DMS 273 (cell line): ENCODE data around the gene PTPN18.
"Not testable (repeated sequence)": the region's sequence is repeated elsewhere in the genome, so short reads cannot be mapped to it uniquely, and the experiment has no call there.

Experiments used
- DNase-seq: peaks from one replicate; lab custom pipeline; 2025; ENCODE audit not compliant: unreplicated experiment; lab: John Stamatoyannopoulos, UW

PTPN18 gene

DNA sequence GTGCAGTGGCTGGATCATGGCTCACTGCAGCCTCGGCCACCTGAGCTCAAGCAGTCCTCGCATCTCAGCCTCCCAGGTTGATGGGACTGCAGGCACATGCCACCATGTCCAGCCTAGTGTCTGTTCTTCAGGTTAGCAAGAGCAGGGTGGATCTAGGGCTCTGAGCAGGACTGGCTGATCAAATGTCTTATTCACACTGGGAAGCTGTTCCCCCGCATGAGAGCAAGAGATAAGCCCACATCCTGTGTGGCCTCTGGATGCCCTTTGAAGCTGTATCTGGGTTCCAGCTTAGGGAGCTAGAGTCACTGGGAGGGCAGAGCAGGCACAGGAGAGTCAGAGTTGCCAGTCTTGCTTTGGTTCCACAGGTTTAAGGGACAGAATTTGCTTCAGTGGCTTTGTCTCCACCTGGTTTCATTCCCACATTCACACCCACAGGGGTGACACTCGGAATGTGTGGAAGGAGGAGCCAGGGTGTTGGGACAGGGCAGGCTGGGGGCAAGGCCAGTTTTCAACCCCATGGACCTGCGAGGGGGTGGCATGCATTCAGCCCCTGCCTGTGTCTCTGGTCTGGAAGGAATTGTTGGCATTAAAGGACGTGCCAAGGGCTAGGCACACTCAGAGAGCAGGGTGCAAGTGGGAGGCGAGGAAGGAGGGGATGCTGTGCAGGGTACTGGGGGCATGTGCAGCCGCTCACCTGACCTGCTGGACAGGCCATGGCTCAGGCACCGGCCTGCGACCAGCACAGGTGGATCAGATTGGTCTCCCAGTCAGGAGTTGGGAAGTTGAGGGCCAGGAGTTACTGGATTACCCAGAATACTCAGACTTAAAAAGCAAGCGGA is 24.5 kb downstream of the PTPN18 start:
- no peak for DNase-seq

DNA sequence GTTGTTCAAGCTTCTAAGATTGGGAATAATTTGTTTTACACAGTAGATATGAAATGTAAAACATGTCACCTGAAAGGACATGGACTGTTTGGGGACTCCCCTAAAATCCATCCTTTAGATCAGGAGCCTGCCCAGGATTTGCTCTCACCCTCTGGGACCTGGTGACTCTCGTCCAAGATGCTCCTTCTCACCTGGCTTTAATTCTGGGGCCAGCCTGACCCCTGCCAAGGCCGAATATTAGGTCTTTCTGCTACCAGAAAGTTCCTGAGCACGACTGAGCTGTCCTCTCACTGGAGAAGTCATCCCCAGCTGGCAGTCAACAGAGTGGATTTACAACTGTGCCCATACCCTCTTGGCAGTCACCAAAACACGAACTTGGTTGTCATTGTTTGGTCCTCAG is 25.3 kb downstream of the PTPN18 start:
- no peak for DNase-seq

DNA sequence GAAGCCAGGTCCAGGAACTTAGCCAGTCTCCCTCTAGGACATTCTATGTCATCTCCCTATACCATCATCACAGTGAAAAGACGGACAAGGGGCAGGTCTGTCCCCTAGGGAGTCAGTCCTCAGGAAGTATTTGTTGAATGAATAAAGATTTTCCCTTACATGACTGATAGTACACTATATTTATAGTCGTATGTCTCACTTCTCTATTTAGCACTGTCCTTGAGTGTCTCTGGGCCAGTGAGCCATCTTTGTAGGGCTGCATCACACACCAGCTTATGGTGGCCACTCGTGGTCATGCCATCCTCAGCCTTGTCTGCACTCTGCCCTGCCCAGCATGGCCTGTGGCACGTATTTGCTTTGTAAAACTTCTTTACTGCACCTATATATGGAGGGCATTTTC is 25.8 kb downstream of the PTPN18 start:
- no peak for DNase-seq

DNA sequence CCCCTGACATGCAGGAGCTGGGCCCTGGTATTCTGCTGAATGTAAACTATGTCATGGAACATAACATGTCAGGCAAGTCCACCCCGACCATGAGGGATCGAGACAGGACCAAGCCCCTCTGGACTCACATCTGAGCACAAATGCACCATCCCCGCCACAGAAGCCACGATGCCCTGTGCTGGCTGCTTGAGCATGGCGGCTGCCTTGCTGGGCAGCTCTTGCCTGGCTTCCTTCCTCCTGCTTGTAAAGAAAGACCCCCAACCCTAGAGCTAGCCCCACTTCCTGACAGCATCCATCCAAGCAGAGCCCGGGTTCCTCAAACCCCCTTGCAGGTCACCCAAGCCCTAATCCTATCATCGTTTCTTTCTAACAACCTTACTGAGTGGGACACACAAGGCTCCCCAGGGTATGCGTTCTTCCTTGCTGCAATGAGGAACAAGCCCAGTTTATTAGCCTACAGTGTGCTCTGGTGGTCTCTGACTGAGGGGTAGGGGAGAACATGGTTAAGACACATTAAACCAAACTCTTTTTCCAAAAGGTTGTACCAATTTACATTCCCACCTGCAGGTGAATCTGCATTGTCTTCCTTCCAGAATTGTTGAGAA is 26.6 kb downstream of the PTPN18 start:
- DNase-seq, result no peak

DNA sequence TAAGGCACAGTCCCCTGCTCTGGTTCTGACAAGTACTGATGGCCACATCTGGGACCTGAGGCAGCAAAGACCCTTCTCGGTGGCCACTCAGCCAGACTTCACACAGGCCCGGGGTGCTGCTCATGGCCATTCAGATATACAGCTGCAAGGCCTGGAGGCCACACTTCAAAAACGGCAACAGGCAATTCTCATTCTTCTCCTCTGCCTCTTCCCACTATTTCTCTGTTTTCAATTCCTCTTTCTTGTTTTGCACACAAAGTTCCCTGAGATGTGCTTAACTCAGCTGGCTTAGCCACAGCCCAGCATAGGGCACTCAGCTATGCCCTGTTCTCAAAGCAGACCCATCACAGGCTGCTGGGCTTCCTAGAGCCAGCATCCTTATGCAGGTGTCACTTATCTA is 29.9 kb downstream of the PTPN18 start:
- no peak for DNase-seq

DNA sequence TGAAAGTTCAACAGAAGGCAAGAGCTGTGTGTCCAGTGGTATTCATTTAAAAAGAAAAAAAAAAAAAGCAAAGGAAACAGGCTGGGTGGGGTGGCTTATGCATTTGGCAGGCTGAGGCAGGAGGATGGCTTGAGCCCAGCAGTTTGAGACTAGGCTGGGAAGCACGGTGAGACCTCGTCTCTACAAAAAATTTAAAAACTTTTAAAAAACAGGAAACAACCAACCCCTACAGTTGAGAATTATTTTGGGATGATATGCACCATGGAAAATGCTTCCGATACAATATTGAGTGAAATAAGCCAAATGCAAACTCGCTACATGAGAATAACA is 31.2 kb downstream of the PTPN18 start:
- DNase-seq, result no peak

DNA sequence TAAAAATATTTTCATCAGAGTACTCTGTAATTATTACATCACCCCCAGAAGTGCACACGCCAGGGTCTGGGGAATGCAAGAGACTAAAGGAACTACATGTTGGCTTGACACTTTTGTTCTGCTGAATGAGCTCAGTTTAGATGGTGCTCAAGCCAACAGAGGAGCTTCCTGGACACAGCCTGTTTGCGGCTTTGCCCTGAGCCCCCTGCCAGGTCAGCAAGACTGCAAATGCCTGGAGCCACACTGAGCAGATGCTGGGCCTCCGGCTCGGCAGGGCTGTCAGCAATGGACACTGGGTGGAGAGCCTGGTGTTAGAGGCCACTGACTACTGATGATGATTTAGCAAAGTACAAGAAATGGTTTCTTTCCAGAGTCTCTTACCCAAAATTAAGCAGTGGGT is 31.9 kb downstream of the PTPN18 start:
- no peak for DNase-seq

DNA sequence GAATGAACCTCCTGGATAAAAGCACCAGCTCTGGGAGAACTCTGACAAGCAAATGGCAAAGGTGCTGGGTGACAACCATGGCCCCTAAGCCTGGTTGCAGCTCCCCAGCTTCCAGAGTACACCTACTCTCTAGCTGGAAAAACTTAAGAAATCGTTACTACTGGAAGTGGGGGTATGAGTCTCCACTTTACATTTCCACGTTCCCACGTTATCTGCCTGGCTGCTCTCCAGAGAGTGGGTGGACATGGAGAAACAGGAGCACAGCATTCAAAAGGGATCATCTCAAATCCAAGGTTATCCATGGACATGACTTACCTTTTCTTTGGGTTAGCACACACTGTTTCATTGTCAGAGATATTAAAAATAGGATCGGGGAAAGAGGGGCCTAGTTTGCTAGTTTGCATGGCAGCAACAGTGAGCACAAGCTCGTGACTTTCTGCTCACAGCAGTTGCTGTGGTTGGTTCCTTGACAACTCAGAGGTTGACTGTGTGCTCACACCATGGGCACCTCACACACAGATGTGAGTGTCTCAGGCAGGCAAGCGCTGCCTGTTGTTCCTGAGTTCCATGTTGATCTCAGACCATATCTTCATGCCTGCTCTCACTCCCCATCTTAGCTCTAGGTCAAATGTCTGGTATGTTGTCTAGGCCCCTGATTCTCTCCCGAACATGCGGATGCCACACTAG is 32.5 kb downstream of the PTPN18 start:
- DNase-seq, result no peak

DNA sequence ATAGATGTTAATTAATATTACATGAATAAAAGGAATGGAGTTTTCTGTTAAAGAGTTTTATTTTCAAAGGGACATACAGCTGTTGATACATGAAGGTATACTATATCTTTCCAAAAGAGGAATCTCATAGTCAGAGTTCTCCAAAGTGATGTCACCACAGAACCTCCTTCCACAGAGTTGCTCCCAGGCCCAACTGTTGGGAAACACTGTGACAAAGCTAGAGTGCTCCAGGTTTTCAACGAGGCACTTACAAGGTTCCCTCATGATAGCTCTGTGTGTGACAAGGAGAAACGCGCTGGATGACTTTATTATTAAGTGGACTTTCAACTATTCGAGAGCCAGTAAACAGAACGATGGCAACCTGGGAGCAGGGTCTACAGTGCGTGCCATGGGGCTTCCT is 33.5 kb downstream of the PTPN18 start:
- no peak for DNase-seq

DNA sequence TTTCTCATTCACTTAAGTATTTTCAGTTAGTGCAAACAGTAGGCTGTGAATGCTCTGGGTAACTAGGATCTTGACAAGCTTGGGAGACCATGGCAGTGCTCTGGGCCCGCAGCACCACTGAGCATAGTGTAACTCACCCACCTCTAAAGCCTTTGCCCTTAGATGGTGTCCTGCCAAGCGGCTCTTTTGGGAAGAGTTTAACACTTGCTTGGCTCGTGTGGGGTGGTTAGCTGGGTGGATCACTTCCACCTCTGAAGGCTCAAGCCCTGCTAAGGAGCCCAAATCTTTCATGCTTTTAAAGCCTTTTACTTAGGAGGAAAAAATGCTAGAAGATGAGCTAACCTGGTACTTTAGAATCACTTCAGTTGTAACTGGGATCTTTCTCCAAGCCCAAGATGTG is 33.9 kb downstream of the PTPN18 start:
- no peak for DNase-seq

DNA sequence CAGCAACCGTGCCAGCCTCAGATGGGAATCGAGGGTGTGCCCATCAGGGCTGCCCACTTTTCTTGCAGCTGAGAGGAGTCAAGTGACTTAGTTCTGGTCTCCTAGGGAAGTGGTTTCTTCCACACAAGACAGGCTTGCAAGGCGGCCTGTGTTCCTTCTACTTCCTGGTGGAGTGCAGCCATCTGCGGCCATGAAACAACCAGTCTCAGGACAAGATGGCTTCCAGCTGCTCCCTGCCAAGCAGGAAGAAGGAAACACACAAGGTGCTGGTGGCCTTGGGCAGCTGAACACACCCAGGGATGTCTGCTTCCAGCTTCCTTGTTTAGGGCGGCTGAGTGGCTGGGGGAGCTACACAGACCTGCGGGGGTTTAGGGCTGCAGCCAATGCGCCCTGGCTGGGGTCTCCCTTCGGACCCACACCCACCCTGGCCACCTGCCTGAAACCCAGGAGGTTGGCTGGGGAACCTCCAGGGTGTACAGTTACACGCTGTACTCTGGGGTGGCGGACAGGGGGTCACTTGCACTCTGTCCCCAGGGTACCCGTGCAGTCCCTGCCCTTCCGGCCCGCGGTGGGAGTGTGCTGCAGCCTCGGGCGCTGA is 34.7 kb downstream of the PTPN18 start:
- no peak for DNase-seq

DNA sequence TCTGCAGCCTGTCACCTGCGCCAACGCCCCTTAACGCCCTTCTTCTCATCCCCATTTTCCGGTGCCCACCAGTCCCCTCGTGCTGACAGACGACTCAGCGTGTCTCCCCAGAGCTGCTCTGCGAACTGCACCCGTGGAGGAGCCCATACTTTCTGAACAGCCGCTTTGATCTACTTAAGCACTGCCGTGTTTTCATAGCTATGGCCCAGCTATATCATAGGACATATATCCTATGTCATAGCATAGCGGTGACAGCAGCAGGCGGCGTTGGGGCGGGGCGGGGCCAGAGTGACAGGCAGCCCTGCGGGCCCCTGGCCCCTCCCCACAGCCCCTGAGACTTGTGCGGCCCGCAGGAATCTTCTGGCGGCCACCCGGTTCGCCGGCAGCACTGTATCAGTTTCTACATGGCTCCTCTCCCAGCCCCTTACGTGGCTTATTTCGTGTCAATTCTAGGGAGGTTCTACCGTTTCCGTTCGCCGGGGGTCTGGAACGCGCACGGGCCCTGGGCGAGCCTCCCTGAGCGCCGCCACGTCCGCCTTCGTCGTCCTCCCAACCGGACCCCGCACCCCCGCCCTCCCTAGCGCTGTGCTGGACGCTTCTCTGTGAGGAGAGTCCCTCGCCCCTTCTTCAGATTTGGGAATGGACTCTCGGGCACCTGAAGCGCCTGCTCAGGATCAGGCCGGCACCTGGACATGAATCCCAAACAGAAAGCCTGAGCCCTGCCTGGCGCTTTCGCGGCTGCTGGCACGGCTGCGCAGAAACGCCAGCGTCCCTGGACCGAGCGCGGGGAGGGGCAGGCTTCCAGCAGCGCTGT is 35.4 kb downstream of the PTPN18 start:
- DNase-seq, result peak; percentile 77

DNA sequence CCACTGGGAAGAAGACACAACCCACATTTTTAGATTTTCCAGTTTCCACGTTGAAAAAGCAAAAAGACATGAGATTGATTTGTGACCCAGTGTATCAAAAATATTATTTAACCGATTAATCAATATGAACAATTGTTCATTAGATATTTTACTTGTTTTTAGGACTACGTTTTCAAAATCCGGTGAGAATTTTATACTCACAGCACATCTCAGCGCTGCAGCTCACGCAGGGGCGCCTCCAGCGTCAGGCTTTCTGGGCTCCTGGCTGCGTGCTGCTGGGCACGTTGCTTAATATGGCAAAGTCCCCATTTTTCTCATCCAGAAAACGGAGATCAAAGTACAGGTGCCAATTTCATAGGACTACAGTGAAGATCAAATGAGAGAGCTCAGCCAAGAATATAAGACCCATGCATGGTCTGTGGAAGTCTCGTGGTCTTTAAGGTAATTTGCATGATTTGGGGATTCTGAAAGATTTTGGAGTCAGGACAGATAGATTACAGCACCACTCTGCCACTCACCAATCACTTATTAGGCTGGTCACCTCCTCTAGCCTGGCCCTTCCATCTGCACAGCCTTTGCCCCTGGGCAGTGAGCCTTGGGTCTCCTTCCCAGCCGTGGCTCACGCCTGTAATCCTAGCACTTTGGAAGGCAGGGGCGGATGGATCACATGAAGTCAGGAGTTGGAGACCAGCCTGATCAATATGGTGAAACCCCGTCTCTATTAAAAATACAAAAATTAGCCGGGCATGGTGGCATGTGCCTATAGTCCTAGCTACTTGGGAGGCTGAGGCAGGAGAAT is 36.2 kb downstream of the PTPN18 start:
- DNase-seq, result peak; percentile 57

DNA sequence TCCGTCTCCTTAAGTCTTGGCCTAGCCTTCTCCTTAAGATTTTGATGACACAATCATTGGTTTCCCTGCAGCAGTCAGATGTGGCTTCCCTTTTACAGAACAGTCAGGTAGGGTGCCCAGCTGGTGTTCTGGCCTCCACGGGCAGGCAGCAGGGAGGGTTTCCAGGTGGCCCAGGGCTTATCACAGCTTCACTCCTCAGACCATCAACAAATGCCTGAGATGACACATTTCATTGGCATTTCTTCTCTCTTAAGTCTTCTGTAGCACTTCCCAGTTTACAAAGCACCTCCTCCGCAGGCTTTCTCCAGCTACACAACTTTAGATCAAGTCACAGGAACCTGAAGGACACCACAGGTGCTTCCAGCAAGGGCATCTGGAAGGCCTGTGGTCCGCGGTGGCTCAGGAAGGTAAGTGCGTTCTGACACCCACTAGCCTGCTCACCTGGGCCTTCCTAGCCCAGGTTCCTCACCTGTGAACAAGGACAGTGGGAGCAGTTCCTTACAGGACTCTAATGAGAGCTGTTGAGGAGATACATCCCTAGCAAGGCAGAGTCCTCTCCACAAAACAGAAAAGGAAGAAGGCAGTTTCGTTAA is 37.6 kb downstream of the PTPN18 start:
- no peak for DNase-seq

DNA sequence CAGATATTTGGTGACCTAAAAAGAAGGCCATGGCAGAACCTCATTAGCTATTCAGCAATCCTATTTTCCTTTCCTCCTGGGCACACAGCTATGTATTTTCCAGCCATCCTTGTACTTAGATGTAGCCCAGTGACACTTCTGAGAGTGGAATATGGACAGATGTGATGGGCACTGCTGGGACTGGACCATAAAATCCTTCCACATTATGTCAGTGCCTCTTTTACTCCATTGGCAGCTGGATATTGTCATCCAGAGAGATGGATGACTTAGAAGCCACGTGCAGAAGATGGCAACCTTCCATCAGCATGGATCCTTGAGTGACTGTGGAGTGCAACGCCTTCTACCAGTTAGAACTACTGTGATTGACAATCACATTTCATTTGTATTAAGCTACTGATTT is 50.4 kb downstream of the PTPN18 start:
- not testable (repeated sequence) for DNase-seq

DNA sequence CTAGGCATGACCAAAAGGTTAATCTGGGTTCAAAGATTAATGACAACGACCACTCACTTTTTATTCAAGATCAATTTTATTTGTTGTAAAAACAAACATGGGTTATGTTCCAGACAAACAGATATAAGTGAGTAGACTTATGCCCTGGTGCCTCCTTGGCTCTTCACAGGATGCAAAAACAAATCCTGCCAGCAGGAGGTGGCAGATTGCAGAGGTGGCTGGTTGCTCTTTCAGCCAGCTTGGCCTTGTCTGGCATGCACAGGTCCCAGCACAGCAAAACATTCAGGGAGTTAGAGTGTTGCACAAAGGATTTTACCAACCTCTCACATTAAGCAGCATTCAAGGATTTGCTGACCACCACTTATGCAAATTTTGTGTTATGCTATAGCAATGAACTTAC is 60.8 kb downstream of the PTPN18 start:
- DNase-seq, result not testable (repeated sequence)

DNA sequence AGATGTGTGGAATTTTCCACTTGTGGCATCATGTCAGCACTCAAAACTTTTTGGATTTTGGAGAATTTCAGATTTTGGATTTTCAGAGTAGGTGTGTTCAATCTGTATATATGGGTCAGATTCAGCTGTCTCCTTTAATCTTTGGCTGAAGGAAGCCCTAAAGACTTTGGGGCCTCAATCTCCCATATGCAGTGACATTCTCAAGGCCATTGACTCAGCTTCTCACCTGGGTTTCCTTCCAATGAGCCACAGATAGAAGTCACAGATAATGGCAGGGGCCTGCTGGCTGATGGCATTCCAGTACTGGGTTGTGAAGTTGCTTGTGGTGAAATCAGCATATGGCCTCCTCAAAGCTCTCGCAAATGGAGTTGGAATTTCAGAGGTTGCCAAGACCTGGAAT is 63.0 kb downstream of the PTPN18 start:
- not testable (repeated sequence) for DNase-seq
